Brain pericyte (primary cell): Measurements from ENCODE around the gene PDZD2.
"Not testable (repeated sequence)": the region's sequence is repeated elsewhere in the genome, so short reads cannot be mapped to it uniquely, and the experiment has no call there.

Experiments used
- DNase-seq: peaks from one replicate; pipeline ENCODE4 v3.0.0-alpha.2; 2012; ENCODE audit warnings: low read depth, low spot score

Gene PDZD2

DNA sequence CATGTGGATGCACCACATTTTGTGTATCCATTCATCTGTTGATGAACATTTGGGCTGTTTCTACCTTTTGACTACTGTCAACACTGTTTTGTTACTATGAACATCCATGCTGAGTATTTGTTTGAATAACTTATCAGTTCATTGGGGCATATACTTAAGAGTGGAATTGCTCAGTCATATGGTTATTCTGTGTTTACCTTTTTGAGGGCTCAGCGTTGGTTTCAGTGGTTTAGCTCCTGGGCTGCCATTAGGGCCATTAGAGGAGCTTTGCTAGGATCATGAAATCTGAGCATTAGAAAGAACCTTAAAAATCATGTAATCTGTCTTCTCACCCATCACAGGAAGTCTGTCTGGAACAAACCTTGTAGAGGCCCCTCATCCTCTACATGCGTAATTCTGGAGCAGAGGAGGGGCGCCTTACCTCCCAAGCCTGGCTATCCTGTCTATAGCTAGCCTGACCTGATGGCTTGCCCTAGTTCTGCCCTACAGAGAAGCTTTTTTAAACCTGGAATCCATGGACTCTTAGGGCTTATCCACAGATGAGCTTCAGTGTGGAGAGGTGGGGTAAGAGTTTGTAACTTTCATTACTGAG, 92.9 kb downstream of the PDZD2 start:
- DNase-seq = no peak

DNA sequence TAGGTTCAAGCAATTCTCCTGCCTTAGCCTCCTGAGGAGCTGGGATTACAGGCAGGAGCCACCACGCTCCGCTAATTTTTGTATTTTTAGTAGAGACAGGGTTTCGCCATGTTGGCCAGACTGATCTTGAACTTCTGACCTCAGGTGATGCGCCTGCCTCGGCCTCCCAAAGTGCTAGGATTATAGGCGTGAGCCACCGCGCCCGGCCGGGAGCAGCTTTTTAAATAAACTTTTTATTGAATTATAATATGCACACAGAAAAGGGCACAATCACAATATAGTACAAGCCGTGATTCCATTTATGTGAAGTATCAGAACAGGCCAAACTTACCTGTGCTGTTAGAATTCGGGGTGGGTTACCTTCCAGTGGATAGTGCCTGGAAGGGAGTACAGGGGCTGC, 93.9 kb downstream of the PDZD2 start:
- DNase-seq = not testable (repeated sequence)

DNA sequence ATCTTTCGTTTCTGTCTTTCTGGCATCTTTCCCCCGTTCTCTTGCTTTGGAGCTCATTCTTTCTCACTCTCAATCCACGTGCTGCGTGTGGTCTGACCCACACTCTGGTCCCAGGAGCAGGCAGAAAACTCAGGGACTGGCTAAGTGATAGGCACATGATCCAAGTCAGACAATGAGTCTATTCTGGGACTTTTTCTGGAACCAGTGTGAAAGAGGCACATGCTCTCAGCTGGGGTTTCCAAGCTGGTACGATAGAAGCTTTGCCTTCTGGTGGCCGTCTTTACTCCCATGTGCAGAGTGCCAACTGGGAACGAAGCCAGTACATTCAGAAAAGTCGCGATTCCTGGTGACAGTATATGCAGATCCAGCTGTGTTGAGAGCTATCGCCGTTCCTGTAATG, 94.4 kb downstream of the PDZD2 start:
- DNase-seq = no peak

DNA sequence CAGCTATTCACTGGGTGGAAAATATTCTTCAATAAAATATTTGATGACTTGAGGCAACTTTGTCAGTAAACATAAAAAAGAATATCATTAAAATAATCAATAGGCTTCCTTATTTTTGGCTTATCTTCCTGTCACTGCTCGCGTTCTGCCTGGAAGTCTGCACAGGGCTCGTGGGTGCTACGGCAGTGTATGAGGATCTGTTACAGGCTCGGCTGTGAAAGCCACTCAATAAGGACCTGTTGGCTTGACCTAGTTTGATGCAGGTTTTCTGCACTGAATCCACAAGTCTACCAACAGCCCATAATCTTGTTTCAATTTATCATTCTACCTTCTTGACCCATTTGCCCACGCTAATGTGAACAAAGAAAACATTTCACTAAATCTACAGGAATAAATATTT, 97.2 kb downstream of the PDZD2 start:
- DNase-seq = no peak

DNA sequence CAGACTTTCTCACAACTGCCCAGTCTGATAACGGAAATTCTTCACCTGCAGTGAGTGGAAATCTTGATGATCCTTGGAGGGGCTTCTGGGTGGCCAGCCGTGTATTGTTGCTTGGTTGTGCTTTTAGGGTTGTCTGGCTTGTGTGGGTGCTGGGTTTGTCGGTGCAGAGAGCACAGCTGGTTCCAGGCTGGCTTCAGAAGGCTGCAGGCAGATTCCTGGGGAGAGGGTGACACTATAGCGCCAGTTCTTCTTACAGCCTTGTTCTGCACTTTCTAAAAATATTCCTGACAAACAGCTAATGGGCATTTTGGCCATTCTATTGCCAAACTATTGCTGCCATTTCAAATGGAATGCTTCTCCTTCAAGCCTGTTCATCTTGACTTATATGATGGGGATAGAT, 99.3 kb downstream of the PDZD2 start:
- DNase-seq = no peak

DNA sequence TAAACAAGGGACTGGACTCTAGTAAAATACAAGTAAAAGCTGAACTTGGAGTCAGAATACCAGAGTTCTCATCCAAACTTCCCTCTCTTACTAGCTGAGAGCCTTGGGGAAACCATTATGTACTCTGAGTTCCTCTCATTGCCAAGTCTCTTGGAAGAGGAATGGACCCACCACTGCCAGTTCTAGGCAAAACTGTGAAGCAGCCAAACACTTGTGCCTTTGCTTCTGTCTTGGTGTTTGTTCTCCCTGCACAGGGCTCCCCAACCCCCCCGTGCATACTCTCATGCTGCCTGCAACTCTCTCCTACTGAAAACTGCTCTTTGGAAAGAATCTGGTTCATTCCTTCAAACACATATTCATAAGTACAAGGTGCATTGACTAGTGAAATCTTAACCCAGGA, 102.6 kb downstream of the PDZD2 start:
- no peak for DNase-seq

DNA sequence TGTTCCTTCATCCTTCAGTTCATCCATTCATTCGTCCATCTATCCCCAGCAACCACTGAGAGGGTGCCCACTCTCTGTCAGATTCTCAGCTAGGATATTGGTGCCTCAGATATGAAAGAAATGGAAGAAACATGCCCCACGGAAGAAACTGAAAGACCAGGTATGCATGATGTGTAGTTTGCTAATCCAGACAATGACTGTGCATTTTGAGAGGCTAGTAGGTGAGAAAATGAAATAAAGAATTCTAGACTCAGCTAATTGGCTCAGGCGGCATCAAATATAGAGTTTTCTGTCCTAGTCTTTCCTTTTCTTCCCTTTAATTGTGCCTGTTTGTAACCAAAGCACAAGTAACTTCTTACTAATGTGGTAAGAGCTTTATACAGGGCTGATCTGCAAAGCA, 104.7 kb downstream of the PDZD2 start:
- DNase-seq = no peak

DNA sequence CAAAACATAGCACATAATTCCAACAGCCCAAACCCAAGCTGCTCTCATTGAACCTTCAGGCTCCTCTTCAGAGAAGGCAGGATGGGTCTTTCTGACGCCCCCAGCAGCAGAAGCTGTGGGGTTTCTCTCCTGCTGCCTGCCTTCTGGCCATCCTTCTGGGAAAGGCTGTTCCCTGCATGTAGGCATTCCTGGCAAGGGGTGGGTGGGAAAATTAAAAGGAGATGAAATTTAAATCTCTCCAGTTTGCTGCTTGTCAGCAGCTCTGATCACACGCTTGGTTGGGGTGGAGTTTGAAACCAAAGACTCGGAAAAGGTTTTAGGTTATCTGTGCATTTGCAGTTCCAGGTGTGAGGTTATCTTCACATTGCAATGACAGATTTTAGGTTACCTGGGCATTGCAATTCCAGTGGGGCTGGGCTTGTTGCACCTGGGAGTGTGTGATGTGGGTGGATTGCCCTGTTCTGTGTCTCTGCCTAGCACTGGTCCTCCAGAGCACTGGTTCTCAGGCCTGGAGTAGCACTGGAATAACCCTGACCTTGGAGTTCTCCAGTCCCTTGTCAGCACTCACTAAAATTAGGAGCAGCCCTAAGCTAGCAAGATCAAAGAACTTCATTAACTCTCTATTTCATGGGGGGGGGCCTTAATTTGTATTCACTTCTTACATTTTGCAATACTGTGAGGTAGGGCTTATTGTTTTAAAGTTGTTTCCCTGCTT, 109.7 kb downstream of the PDZD2 start:
- DNase-seq = no peak

DNA sequence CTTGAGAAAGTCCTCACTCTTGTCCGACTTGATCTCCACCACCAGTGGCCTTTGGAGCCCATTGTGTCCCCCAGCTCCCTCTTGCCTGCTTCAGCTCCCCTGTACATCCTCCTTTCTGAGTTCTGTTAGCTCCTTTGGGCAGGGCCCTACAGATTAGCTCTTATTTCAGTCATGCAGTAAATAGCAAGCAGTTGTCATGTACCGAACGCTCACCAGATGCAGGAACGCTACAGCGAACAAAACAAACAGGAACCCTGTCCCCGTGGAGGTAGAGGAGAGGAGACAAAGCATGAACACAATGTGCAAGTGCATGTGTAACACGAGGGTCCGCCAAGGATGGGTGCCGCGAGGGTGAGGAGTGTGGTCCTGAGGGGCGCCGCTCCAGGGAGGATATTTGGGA, 111.3 kb downstream of the PDZD2 start:
- DNase-seq = no peak

DNA sequence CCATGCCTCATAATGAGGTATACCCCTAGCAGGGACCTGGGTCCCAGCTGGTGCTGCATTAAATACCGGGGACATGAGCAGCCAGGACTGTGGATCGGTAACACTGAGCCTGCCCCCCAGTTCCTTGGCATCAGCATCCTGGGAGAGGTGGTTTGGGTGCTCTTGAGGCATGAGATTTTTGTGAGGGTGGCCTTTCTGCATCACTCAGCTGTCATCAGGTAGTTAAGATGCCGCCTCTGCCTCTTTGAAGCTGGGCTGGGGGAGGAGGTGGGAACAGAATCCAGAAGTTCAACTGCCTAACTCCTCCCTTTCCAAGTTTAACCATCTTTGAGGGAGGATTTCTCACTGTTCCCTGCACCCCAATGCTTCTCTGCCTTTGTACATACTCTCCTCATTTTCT, 112.7 kb downstream of the PDZD2 start:
- DNase-seq = no peak

DNA sequence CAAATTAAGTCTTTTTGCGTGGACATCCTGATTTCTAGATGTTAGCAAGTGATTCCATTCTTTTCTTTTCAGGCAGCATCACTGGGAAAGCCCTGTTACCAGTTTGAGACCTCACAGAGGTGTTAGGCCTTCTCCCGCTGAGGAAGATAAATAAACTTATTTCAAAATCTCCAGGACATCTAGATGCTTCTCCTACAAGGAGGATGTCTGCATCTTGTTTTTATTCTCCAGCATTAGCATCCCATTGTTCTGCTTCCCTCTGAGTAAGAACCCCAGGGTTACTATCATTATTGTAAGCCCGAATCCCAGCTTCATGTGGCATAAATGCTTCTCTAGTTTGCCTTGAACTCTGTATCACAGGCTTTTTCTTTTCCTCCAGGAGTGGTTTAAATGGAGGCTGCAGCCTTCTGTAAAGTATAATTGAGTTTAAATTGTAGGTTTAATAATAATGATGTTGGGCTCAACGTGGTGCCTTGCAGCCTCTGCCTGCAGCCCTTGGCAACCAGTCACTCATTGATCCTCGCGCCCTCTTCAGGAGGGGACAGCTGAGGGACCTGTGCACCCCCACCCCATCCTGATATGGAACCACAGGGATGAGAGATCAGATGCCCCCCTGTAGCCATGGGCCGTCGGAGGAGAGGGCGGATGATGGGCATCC, 114.9 kb downstream of the PDZD2 start:
- DNase-seq = no peak

DNA sequence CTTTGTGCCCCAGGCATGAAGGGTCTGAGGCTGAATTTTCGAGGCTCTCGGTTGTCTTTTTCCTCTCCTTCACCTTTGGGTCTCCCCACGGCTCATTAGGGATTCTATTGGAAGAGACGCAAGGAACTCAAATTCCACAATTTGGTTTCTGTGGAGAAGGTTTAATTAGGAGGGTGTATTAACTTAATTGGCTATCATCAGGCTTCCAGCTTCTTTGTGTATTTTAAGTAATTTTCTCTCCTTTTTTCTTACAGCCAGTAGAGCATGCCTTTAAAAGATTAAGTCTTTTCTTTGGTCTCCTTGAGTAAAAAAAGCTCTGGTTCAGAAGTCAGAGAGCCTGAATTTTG, 115.4 kb downstream of the PDZD2 start:
- DNase-seq = no peak

DNA sequence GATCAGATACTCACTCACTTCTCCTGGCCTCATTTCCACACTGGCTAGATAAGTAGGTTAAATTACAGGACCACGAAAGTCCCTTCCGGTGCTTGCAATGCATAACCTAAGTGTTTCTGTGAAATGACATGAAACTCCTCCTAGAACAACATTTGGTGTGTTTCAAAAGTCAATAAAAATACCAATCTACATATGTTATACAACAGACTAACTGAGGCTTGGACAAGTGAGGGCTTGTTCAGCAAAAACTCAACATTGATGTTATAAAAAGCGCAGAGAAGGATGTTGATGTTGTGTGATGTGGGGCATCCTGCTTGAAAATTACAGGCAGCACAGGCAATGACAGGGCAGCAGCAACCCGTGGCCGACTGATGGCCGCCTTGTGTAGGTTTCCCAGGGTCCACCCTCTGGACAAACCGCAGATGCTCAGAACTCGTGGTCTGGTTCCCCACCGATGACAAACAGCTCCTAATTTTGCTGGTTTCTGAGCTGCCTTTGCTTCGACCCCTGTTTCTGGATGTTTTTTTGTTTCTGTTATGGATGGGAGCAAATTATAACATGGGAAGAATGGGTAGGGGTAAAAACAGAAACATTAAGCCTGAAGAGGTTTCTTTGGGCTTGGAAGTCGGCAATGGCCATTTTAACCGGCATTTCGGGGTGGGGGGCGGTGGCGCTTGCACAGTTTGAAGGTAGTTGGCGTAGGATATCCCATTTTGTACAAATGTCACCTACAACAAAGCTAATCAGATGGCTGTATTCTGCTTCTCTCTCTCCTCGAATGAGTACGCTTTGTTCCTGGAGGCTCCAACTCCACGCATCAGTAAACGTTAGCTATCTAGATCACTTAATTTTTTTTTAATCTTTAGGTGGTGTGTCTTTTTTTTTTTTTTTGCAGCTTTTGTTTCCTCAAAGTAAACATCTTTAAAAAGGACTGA, 116.1 kb downstream of the PDZD2 start:
- no peak for DNase-seq

DNA sequence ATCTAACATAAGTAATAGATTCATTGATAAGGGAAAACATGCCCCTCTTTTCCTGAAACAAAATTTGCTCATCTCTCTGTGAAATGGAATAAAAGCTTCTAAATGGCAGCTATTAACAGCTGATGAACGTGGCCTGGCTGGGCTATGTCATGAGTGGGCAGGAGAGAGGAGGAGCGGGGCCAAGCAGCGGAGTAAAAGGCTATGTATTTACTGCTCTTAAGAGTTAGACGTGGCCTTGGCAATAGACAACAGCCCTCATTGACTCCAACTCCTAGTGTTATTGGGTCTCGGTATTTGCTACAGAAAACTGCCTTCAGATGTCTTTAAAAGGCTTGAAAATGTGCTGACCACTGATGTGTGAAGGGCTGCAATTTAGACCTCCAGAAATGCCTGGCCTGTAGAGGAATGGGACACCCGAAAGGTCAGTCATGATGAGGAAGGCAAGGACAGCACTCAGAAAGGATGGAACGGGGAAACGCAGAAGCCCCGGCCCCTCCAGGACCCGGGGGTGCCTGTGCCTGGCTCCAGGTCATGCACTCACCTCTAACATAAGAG, 116.8 kb downstream of the PDZD2 start:
- DNase-seq = no peak

DNA sequence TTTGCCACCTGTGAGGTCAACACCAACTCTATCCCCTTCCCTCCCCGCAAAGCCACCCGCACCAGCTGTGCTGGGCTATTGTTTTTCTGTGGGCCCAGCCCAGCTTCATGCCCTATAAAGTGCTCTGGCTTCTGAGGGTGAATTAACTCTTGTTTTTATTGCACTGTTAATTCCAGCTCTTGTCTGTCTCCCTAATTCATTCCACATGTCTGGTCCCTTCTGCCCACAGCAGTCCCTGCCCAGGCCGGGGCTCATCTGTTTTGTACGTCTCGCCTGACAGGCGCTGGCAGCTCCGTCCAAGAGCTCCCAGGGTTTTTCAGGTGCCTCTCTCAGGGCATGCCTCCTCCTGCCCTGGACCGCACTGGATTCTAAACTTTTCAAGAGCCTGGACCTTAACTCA, 118.9 kb downstream of the PDZD2 start:
- DNase-seq = no peak

DNA sequence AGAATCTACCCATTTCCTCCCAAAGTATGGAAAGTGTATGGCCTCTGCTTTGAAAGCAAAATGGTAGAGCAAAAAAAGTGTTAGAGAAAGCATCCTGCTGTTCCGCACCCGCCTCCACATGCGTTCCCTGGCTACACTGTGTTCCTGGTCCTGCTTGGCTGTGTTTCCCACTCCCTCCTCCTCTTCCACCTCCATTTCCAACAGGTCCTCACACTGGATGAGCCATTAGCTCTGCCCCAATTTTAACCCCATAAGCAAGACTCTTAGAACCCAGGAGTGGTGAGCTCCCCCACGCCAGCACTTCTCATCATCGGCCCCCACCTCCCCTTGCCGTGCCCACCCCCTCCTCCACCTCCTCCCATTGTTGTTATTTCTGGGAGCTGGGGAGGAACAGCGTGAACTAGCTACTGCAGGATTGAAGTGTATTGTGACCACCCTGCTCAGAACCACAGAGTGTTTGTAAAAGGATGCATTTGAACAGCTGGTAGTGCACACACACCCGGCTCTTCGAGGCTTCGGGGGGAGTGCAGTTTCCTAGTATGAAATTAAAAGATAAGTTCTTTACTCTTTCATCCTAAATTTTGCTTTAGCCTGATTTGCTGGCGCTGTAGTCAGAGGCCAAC, 120.0 kb downstream of the PDZD2 start:
- DNase-seq = no peak

DNA sequence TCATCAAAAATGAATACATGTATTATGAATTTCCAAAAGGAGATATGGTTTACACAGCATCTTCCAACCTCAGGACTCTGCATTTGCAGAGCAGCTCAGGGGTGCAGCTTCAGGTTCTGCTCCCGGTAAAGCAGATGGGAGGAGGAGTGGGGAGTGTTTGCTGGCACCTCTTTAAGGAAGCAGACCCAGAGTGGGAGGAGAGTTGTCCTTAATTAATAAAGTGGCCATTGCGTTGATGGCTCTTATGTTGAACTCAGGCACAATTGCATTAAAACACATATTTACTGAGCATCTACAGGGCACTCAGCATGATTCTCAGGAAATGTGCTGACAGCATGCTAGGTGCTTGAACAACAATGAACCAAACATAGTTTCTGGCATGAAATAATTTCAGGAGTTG, 121.0 kb downstream of the PDZD2 start:
- no peak for DNase-seq

DNA sequence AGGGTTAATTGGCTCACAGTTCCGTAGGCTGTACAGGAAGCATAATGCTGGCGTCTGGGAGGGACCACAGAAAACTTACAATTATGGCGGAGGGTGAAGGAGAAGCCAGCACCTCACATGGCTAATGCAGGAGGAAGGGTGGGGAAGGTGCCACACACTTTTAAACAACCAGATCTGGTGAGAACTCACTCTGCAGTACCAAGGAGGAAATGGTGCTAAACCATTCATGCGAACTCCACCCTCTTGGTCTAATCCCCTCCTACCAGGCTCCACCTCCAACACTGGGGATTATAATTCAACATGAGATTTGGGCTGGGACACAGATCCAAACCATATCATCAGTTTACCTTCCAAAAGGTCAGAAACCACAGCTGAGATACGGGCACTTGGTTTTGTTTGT, 122.9 kb downstream of the PDZD2 start:
- DNase-seq = no peak

DNA sequence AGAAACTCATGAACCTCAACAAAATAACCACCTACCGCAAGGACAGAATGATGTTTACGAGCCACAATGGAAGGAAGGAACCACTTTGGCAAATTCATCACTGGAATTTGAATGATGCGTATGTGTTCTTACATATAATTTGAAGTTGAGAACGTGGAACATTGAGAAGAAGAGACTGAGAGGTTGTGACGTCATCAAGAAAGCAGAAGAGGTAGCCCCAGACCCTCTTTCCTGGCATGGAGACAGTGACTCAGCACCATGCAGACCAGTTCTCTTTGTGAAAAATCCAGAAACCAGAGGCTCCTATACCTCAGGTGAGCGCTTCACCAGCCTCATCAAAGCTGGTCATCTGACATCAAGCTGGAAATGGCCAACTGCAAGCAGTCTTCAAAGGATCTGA, 124.5 kb downstream of the PDZD2 start:
- DNase-seq = no peak

DNA sequence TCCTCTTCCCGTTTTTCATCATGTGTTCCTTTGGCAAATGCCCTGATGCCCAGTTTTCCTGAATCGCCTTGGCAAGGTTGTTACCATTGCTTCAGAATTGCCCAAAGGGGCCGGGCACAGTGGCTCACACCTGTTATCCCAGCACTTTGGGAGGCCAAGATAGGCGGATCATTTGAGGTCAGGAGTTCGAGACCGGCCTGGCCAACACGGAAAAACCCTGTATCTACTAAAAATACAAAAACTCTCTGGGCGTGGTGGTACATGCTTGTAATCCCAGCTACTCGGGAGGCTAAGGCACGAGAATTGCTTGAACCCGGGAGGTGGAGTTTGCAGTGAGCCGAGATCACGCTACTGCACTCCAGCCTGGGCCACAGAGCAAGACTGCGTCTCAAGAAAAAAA, 125.8 kb downstream of the PDZD2 start:
- DNase-seq = not testable (repeated sequence)

DNA sequence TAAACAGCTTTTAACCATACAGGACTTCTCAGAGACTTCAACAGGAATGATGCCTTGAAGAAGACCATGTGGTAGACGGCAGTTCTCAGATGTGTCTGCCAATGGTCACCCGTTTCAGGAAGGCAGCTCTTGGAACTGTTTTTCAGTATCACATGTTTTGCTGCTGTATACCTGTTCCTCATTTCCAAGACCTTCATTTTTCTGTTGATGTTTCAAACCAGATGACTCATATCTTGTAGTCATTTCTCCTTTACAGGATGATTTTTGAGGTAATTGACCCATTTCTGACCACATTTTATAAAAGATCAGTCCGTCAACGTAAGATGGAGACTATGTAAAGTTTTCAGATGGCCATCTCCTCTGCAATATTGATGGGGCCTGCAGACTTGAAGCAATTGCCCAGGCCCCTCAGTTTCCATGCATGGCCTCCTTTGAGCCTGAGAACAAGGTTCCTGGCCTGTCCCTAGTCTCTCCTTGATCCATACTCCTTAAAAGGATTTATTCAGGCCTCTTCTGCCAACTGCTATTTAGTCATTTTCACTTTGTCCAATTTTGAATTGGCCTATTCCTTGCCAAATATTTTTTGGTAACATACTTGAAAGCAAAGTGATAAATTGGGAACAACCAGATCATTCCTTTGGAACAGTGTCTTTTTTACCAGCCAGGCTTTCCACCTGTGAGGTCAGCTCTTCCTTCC, 128.6 kb downstream of the PDZD2 start:
- no peak for DNase-seq
